Loucy (cell line): ENCODE measurements around the gene CYP2U1.

Experiments
- H2AFZ ChIP-seq: fragments of 200-600 bp; sonication (generic); 2 replicates; pipeline ENCODE4 v1.6.0; 2016; ENCODE audit warnings: antibody characterized with exemption, mild to moderate bottlenecking, low read length, moderate library complexity
- H3F3A ChIP-seq: fragments of 200-600 bp; 2 replicates; pipeline ENCODE4 v1.6.0; 2016; ENCODE audit warnings: antibody characterized with exemption, low read depth, mild to moderate bottlenecking
- H3K27me3 ChIP-seq: fragments of 200-600 bp; sonication (generic); 2 replicates; pipeline ENCODE4 v1.6.1; 2014; ENCODE audit warnings: low read length, mild to moderate bottlenecking; ENCODE audit not compliant: insufficient read depth, poor library complexity, severe bottlenecking
- H3K36me3 ChIP-seq: fragments of 200-600 bp; sonication (generic); 2 replicates; pipeline ENCODE4 v1.6.1; 2016; ENCODE audit warnings: low read length; ENCODE audit not compliant: insufficient read depth
- H3K4me1 ChIP-seq: fragments of 200-600 bp; sonication (generic); 2 replicates; pipeline ENCODE4 v1.5.1; 2014; ENCODE audit warnings: low read length, mild to moderate bottlenecking; ENCODE audit not compliant: insufficient read depth, poor library complexity, severe bottlenecking
- H3K4me2 ChIP-seq: fragments of 200-600 bp; sonication (generic); 2 replicates; pipeline ENCODE4 v1.6.0; 2014; ENCODE audit warnings: antibody characterized with exemption, low read length, low read depth, mild to moderate bottlenecking; ENCODE audit not compliant: poor library complexity, severe bottlenecking
- H3K4me3 ChIP-seq: fragments of 200-600 bp; sonication (generic); 2 replicates; pipeline ENCODE4 v1.5.1; 2014; ENCODE audit warnings: low read length, mild to moderate bottlenecking, mixed read lengths; ENCODE audit not compliant: poor library complexity, severe bottlenecking
- H3K79me2 ChIP-seq: fragments of 200-600 bp; sonication (generic); 2 replicates; pipeline ENCODE4 v1.6.1; 2014; ENCODE audit warnings: low read length; ENCODE audit not compliant: insufficient read depth
- H3K9ac ChIP-seq: fragments of 200-600 bp; sonication (generic); 2 replicates; pipeline ENCODE4 v1.6.0; 2014; ENCODE audit warnings: mild to moderate bottlenecking, low read depth, low read length, moderate library complexity; ENCODE audit not compliant: poor library complexity, severe bottlenecking
- H3K9me2 ChIP-seq: fragments of 200-600 bp; sonication (generic); replicated peaks from 2 replicates; pipeline ENCODE4 v1.6.1; 2016; ENCODE audit warnings: low read depth, low read length, mixed read lengths
- H3K9me3 ChIP-seq: fragments of 200-600 bp; sonication (generic); 2 replicates; pipeline ENCODE4 v1.6.1; 2014; ENCODE audit warnings: mild to moderate bottlenecking, antibody characterized with exemption, low read length, low read depth; ENCODE audit not compliant: insufficient read depth
- H4K20me1 ChIP-seq: fragments of 200-600 bp; sonication (generic); 2 replicates; pipeline ENCODE4 v1.6.0; 2014; ENCODE audit warnings: antibody characterized with exemption, low read length, mild to moderate bottlenecking; ENCODE audit not compliant: insufficient read depth, poor library complexity, severe bottlenecking
- EZH2phosphoT487 ChIP-seq: fragments of 200-600 bp; IDR thresholded peaks from 2 replicates; pipeline ENCODE4 v1.6.1; 2018; ENCODE audit warnings: antibody characterized with exemption, mild to moderate bottlenecking, moderate library complexity, borderline replicate concordance
- TF ChIP-seq, protein P1 (sequence below): fragments of 200-600 bp; sonication (generic); conservative IDR thresholded peaks from 2 replicates; pipeline ENCODE4 v1.5.1; 2014; ENCODE audit warnings: mild to moderate bottlenecking, antibody characterized with exemption, low read length

The CYP2U1 gene

DNA sequence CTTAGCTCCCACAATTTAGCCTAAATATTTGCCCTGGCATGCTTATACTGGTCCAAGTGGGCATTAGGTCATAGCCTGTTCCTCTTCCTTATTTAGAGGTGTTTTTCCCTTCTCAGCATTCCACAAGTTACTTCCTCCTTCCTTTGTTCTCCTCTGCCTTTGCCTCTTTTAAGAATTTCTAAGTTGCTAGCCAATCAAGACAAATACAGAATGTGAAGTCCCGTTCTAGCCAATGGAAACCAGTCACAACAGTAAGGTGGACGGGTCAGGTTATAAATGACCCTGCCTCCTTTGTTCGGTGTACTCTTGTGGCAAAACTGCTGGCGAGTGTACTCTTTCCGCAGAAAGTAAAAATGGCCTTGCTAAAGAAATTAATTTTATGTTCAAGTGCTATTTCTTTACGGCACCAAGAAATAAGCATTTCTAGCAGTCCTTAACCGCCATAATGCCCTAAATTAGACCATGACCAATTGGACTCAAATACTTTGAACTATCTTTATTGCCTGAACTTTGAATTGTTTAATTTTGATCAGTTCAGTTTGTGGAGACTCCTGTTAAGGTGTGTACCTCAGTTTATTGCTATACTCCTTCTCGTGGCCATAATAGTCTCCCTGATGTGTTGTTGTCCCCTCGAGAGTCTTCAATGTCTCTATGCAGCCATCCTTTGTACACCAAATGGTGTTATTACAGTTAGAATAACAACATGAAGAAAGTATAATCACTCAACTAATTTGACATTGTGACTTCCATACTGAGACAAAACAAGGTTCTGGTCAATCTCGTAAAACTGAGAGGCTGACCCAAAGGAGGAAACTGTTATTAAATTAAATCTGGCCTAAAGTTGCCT, 56.8 kb downstream of the CYP2U1 start:
- peak overlapping the region; percentile 98 for H3K4me2 ChIP-seq
- H3K9ac ChIP-seq, result no peak overlapping the region
- peaks cover 28% of the 10 kb centered on the region for H3K4me1 ChIP-seq
- H3K36me3 ChIP-seq, result no peaks in the 10 kb centered on the region
- H3K9me3 ChIP-seq, result no peaks in the 10 kb centered on the region
- peaks cover 39% of the 10 kb centered on the region for H3K79me2 ChIP-seq
- H3K27me3 ChIP-seq, result no peaks in the 10 kb centered on the region
- H3K4me3 ChIP-seq, result peak overlapping the region; percentile 98
- 0 out of 2 replicates have a peak overlapping the region, but pooled peaks have one; percentile 93 for H2AFZ ChIP-seq
- H3F3A ChIP-seq, result no peaks in the 10 kb centered on the region
- TF ChIP-seq, protein P1, sequence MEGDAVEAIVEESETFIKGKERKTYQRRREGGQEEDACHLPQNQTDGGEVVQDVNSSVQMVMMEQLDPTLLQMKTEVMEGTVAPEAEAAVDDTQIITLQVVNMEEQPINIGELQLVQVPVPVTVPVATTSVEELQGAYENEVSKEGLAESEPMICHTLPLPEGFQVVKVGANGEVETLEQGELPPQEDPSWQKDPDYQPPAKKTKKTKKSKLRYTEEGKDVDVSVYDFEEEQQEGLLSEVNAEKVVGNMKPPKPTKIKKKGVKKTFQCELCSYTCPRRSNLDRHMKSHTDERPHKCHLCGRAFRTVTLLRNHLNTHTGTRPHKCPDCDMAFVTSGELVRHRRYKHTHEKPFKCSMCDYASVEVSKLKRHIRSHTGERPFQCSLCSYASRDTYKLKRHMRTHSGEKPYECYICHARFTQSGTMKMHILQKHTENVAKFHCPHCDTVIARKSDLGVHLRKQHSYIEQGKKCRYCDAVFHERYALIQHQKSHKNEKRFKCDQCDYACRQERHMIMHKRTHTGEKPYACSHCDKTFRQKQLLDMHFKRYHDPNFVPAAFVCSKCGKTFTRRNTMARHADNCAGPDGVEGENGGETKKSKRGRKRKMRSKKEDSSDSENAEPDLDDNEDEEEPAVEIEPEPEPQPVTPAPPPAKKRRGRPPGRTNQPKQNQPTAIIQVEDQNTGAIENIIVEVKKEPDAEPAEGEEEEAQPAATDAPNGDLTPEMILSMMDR, result no peak
- TF ChIP-seq EZH2phosphoT487, result no peak
- peaks cover 25% of the 10 kb centered on the region for H4K20me1 ChIP-seq
- H3K9me2 ChIP-seq, result no peaks in the 10 kb centered on the region

DNA sequence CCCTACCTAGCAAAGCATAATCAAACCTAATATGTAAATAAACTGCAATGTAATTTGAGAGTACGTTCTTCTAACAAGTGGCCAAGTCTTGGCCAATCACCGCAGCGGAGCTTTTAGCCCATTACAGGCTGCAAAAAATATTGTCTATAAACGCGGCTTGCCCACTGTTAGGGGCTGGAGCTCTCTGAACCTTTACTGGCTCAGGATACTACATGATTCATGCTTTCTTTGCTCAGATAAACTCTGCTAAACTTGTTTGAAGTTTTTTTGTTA, 57.4 kb downstream of the CYP2U1 start:
- Histone ChIP-seq H3K79me2 (peaks cover 45% of the 10 kb centered on the region), H3K4me2 (peak overlapping the region; percentile 98), H4K20me1 (peaks cover 30% of the 10 kb centered on the region), H3K9me3 (no peaks in the 10 kb centered on the region), H3K4me3 (peak overlapping the region; percentile 98), H3F3A (no peaks in the 10 kb centered on the region), H2AFZ (peak overlapping the region; percentile 93), H3K4me1 (peaks cover 33% of the 10 kb centered on the region), H3K9ac (peak overlapping the region; percentile 95), H3K36me3 (no peaks in the 10 kb centered on the region), H3K27me3 (no peaks in the 10 kb centered on the region), H3K9me2 (no peaks in the 10 kb centered on the region)
- TF ChIP-seq, protein P1, result no peak
- no peak for TF ChIP-seq EZH2phosphoT487

DNA sequence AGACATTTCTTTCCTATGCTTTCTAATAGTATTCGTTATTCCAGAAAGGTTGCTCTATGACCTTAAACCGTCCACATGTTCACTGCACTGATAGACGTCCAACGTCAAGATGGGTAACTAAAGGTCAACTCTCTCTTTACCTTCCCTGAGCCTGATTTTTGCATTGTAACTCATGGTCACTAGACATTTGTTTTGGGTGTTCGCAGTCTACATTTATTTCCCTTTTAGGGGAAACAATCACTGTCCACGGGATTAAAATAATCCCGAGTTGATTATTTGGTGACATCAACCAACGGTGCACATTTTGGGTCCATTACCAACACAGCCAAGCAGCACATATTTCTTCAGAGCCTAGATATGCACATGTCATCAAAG, 57.8 kb downstream of the CYP2U1 start:
- Histone ChIP-seq H2AFZ (peak overlapping the region; percentile 93), H3K9me3 (no peaks in the 10 kb centered on the region), H3K9me2 (no peaks in the 10 kb centered on the region), H4K20me1 (peaks cover 34% of the 10 kb centered on the region), H3F3A (no peaks in the 10 kb centered on the region), H3K9ac (peak overlapping the region; percentile 95), H3K36me3 (no peaks in the 10 kb centered on the region), H3K4me3 (peak overlapping the region; percentile 98), H3K4me2 (peak overlapping the region; percentile 98), H3K4me1 (peaks cover 38% of the 10 kb centered on the region), H3K27me3 (no peaks in the 10 kb centered on the region), H3K79me2 (peaks cover 49% of the 10 kb centered on the region)
- TF ChIP-seq, protein P1, result no peak
- TF ChIP-seq EZH2phosphoT487, result no peak
